HG03439 (cell line): ENCODE measurements around the gene PRSS56.
"Not testable (repeated sequence)": the region's sequence is repeated elsewhere in the genome, so short reads cannot be mapped to it uniquely, and the experiment has no call there.

ENCODE experiments used
- ATAC-seq: cut with Tn5 transposase; IDR thresholded peaks from one replicate; pipeline ENCODE4 v1.9.1; 2021; ENCODE audit warnings: mild to moderate bottlenecking, moderate library complexity; ENCODE audit not compliant: unreplicated experiment

Gene PRSS56

DNA sequence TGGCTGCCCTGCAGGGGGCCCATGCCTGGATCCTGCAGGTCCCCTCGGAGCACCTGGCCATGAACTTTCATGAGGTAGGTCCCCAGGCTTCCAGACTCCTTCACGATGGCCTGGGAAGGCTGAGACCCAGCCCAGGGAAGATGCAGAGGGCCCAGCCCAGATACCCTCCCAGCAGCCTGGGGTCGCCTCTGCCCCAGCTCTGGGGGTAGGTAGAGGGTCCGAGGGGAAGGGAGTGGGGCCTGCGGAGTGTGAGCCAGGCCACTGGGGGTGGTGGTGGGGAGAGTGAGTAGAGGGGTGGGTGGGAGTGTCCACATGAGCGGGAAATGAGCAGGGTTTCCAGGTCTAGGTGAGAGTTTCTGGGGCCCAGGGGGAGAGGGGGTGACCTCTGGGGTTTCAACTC lies 4.6 kb downstream of the PRSS56 start:
- no peak for ATAC-seq

DNA sequence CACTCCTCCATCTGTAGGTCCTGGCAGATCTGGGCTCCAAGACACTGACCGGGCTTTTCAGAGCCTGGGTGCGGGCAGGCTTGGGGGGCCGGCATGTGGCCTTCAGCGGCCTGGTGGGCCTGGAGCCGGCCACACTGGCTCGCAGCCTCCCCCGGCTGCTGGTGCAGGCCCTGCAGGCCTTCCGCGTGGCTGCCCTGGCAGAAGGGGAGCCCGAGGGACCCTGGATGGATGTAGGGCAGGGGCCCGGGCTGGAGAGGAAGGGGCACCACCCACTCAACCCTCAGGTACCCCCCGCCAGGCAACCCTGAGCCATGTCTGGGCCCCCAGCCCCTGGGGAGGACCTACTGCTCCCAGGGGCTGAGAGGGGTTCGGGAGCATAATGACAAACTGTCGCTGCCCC lies 5.0 kb downstream of the PRSS56 start:
- no peak for ATAC-seq

DNA sequence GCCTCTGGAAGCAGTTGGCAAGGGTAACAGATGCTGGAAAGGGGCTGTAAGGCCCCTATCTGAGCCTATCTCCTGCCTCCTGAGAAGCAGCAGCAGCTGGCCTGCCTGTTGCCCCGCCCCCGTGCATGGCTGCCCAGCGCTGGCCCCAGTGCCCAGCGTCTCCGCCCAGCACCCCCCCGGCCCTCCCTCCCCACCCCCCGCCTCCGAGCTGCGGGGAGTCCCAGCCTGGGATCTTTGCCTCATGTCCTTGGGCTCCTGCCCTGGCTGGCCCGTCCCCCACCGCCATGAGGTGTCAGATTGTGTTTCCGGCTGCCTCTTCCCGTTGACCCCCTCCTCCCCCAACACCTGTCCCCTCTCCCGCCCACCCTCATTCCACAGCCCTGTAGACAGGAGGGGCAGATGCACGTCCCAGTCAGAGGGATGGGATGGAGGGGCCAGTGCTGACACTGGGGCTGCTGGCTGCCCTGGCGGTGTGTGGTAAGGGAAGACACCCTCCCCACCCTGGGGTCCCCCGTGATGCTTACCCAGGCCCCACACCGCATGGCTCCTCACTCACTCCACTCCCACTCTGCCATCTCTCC lies 5.7 kb downstream of the PRSS56 start, which contains the start of gene CHRND:
CHRND (plus strand) TSS at position 370 of the 581 bp plus-strand sequence; CDS start at position 426, 56 bp downstream.
- ATAC-seq: no peak

DNA sequence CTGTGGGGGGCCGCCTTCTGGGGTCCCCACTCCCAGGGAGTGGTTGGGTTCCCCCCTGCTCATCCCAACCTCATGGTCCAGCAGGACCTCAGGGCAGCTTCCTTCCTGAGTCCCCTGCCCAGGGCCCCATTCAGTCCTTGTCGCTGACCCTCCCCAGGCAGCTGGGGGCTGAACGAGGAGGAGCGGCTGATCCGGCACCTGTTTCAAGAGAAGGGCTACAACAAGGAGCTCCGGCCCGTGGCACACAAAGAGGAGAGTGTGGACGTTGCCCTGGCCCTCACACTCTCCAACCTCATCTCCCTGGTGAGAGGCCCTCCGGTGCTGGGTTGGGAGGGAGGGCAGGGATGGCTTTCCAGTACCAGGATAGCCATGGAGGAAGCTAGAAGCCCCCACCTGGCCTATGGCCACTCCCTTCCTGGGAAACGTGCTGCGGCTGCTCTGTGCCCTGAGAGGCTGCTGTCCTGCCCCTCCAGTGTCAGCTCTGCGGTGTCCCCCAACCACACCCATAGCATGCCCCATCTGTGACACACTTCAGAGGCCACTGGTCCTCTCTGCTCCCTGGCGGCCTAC lies 6.3 kb downstream of the PRSS56 start:
- no peak for ATAC-seq

DNA sequence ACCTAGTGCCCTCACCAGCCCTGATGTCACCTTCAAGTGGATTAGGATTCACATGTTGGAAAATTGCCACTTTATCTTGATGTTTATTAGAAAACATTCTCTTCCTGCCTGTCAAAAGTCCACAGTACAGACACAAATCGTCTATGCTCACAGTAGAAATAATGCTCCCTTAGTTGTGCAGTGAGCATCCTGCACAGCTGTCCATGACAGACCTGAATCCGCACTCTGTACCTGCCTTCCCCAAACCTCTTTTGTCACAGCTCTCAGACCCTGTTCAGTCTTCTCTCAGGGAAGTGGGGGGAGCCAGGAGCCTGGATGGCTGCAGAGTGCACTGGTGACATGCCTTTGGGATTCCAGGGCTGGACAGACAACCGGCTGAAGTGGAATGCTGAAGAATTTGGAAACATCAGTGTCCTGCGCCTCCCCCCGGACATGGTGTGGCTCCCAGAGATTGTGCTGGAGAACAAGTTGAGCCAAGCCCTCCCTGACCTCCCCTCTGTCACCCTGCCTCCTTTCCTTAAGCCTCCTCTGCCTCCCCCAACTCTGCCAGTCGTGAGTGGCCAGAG lies 7.8 kb downstream of the PRSS56 start:
- ATAC-seq: no peak

DNA sequence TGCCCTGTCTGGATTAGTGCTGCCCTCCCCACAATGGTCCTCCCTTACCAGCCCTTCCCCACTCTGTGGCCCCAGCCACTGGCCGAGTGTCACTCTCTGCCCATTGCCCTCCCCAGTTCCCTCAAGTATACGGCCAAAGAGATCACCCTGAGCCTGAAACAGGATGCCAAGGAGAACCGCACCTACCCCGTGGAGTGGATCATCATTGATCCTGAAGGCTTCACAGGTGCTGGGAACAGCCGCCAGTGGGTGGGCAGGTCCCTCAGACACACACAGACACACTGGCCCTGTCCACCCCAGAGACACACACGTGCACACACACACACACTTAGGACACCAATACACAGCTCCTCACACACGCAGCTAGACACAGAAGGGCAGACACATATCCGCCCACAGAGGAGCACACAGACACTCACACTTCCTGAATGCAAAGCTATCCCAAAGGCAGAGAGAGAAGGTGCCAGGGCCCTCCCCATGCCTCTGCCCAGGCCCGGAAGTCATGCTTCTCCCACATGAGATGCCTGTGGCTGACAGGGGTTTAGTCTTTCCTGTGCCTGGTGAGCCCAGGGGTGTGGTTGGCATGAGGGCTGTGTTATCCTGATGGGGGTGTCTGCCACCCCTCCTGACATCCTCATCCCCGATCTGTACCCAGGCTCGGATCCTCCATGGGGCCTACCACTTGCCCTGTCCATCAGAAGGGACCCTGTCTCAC lies 8.7 kb downstream of the PRSS56 start:
- ATAC-seq: no peak

DNA sequence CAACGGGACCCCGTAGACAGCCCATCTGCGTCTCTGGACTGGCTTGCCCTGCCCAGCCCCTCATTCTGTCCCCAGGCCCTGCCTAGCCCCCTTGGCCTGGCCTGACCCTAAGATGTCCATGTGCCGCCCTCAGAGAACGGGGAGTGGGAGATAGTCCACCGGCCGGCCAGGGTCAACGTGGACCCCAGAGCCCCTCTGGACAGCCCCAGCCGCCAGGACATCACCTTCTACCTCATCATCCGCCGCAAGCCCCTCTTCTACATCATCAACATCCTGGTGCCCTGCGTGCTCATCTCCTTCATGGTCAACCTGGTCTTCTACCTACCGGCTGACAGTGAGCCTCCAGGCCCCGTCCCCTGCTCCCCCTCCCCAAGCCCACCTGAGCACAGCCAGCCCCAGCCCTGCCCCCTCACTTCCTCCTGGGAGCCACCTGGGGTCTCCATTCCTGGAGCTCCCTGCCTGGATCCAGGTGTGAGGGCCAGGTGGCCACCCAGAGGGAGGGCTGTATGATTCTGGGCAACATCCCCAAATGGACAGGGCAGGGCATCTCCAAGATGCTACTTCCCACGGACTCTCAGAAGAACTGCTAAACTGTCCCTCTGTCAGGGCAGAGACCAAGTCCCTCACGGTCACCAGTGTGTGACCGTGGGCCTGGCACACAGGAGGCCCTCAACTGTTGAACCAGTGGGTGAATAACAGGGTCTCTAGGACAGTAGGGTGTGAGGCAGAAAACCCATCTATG lies 9.8 kb downstream of the PRSS56 start:
- ATAC-seq: no peak

DNA sequence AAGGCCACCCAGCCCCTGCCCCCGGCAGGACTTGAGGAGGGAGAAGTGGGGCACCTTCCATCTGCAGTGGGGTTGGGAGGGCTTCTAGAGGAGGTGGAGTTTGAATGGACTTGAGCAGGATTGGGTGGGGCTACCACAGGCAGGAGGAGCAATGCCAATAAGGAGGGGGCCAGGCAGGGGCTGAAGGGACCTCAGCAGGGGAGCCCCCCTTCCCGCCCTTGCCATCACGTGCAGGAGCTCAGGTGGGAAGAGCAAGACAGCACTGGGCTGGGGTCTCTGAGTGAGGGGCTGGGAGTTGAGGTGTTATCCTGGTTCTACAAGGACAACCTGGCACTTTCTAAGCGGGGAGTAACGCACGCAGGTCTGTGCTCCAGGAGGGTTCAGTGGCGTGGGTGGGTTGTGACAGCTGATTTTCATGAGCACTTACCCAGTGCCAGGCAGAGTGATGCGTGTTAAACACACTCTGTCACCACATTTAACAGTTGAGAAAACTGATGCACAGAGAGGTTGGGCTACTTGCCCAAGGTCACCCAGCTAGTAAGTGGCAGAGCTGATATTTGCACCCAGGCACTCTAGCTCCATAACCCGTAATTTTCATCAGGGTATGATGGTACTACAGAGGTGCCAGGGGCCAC lies 10.6 kb downstream of the PRSS56 start:
- ATAC-seq: no peak

DNA sequence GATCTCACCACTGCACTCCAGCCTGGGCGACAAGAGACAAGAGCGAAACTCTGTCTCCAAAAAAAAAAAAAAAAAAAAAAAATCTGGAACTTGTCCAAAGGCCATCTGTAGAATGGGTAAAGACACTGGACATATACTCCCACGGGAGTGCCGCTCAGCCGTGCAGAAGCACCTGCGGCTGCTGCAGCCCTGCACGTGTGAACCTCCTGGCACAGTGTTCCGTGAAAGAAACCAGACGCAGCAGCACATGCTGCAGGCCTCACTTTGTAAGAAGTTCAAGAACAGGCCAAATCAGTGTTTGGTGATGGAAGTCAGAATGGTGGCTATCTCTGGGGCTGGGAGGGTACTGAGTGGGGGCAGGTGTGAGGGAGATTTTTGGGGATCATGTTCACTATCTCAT lies 12.2 kb downstream of the PRSS56 start:
- no peak for ATAC-seq

DNA sequence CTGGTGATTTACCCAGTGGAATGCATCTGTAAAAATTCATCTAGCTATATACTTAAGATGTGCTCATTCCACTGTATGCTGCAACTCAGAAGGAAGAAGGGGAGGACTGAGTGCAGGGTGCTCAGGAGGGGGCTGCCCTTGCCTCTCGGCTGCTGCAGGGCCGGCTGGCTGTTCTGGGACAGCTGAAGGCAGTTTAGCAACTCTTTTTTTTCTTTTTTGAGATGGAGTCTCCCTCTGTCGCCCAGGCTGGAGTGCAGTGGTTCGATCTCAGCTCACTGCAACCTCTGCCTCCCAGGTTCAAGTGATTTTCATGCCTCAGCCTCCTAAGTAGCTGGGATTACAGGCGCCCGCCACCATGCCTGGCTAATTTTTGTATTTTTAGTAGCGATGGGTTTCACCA lies 12.6 kb downstream of the PRSS56 start:
- not testable (repeated sequence) for ATAC-seq

DNA sequence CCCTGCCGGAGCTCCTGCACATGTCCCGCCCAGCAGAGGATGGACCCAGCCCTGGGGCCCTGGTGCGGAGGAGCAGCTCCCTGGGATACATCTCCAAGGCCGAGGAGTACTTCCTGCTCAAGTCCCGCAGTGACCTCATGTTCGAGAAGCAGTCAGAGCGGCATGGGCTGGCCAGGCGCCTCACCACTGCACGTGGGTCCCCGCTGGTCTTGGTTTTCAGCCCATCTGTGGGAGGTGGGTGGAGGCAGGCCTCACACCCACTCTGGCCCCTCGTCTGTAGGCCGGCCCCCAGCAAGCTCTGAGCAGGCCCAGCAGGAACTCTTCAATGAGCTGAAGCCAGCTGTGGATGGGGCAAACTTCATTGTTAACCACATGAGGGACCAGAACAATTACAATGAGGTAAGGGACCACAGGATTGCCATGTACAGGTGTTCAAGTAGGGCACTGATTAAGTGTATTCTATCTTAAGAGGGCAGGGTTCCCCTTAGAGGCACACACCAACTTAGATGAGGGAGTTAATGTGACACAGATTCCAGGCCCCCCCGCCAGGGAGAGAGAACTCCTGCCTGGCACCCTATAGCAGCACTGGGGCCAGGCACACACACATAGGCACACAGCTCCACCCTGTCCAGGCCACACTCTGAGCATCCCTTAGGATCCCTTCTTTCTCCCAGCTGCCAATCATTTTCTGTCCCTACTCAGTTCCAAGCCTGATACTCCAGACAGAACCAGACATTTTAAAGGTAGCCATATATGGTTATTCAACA lies 13.9 kb downstream of the PRSS56 start:
- no peak for ATAC-seq

DNA sequence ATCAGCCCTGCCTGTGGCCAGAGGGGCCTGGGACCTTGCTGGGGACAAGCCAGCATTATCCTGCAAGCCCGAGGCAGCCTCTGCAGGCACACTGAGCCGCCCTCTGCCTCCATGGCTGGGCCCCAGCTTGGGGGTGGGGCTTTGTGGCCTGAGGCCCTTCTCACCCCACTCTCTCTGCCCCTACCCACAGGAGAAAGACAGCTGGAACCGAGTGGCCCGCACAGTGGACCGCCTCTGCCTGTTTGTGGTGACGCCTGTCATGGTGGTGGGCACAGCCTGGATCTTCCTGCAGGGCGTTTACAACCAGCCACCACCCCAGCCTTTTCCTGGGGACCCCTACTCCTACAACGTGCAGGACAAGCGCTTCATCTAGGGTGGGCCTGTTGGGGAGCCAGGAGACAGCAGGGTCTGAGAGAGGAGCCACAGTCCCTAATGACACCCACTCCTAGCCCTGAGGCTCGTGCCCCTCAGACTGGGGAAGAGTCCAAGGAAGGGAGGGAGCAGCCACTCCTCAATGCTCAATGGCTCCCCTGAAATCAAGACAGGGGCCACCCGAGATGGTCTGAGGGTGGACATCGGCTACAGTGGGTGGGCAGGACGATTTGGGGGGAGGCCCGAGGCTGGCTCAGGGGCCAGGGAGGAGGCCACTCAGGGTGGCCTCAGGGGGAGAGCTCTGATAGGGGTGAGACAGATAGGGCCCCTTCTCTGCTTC lies 14.9 kb downstream of the PRSS56 start:
- no peak for ATAC-seq

DNA sequence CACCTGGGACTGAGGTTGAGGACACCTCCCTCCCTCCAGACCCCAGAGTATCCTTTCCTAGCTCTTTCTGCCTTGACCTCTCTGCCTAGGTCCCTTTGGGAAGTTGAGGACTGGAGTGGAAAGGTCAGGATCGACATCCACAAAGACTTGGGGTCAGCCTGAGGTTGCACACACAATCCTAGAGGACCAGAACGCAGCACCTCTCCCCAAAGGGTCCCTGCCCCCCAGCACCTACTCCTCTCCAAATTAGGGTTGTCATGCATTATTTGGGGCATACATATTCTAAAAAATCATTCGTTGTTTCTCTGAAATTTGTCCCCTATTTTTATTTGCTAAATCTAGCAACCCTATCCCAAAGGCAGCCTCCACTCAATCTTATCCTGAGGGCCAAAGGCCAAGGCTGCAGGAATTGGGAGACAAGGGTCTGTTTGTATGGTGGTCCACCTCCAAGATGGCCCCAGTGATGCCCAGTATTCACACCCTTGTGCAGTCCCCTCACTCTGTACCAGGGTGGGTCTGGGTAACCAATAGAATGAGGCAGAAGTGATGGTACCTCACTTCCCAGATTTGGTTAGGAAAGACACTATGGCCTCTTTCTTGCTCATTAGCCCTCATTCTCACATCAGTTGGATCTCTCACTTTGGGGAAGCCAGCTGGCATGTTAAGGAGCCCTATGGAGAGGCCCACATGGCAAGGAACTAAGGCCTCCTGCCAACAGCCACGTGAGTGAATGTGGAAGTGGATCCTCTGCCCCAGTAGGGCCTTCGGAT lies 15.8 kb downstream of the PRSS56 start:
- no peak for ATAC-seq

DNA sequence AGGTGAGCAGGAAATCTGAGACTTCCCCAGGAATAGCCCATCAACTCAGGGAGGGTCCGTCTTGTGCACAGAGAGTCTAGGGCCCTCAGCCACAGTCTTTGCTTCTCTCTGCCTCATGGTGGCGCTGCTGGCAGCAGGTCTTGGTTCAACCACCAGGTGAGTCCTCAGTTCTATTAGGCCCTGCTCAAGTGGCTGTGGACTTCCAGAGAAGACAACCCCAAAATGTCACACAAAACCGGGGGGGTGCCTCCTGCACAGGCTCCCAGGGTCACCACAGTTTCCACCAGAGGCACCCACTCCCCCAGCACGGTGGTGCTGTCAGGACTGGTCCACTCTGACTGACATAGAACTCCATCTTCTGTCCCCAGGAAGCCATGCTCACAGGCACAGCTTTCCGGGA lies 16.9 kb downstream of the PRSS56 start:
- no peak for ATAC-seq

DNA sequence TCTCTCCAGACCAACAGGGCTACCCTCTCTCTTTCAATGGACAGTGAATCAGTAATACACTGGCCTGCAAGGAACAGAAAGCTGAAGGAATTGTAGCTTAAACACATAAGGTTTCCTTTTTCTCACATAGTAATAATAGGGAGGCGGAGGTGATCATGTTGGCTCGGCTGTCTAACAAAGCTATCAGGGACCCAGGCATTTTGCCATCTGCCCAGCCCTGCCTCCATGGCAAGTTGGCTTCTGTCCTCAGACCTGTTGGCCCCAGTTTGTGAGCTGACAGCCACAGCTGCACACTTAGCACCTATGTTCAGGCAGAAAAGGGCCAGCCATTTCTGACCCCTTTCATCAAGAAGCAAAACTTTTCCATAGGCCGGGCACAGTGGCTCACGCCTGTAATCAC lies 17.3 kb downstream of the PRSS56 start:
- no peak for ATAC-seq

DNA sequence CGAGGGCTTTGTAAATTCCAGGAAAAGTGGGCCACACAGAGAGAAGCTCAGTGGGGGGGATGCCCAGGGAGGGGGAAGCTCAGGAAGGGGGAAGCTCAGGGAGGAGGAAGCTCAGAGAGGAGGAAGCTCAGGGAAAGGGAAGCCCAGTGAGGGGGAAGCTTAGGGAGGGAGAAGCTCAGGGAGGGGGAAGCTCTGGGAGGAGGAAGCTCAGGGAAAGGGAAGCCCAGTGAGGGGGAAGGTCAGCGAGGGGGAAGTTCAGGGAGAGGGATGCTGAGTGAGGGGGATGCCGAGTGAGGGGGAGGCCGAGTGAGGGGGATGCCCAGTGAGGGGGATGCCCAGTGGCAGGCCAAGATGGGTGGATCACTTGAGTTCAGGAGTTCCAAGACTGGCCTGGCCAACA lies 18.5 kb downstream of the PRSS56 start:
- ATAC-seq: no peak

DNA sequence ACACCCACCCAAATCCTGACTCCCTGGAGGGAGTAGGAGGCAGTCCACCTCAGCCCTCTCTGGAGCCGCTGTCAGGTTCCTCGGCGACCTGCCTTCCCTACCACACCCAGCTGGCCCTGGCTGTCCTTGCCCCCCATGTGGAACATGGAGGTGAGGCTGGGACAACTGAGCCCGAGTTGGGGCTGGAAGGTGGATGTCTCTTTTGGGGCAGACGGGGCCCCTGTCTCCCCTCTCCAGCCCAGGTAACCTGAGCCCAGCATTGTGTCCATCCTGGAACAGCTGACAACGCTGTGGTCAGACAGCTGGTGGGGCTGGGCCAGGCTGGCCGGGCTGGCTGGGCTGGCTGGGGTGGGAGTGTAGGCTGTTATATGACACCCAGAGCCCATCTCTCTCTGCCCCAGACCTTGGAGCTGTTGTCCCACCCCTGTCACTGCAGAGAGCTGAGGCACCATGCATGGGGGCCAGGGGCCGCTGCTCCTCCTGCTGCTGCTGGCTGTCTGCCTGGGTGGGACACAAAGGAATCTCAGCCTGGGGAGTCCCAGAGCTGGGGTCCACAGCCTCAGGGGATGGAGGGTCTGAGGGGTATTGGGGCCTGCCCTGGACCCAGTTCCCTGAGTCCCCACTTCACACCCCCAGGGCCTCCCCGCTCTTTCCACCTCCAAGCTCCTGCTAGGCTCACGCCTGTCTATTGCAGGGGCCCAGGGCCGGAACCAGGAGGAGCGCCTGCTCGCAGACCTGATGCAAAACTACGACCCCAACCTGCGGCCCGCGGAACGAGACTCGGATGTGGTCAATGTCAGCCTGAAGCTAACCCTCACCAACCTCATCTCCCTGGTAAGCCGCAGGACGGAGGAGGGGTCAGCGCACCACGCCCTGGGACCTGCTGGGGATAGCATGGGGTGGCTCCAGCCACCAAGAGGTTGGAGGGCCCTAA lies 19.4 kb downstream of the PRSS56 start, which contains the start of gene CHRNG:
CHRNG (plus strand) TSS at position 395 of the 934 bp plus-strand sequence; CDS start at position 451, 56 bp downstream.
- ATAC-seq: no peak
